GM10266 (cell line): ENCODE results near the gene NACC2.

Experiments
- DNase-seq: peaks from one replicate; pipeline ENCODE4 v3.0.0; 2012; ENCODE audit errors: extremely low spot score
- TF ChIP-seq, protein P1 (sequence below): IDR thresholded peaks from 2 replicates; pipeline ENCODE4 v1.5.1; 2012; ENCODE audit warnings: mild to moderate bottlenecking, low read depth; ENCODE audit not compliant: control insufficient read depth, insufficient read depth; ENCODE audit errors: missing control alignments

Gene NACC2

GRCh38 chr9:136016572-136017288 is 78.4 kb downstream of the NACC2 start:
- TF ChIP-seq, protein P1, sequence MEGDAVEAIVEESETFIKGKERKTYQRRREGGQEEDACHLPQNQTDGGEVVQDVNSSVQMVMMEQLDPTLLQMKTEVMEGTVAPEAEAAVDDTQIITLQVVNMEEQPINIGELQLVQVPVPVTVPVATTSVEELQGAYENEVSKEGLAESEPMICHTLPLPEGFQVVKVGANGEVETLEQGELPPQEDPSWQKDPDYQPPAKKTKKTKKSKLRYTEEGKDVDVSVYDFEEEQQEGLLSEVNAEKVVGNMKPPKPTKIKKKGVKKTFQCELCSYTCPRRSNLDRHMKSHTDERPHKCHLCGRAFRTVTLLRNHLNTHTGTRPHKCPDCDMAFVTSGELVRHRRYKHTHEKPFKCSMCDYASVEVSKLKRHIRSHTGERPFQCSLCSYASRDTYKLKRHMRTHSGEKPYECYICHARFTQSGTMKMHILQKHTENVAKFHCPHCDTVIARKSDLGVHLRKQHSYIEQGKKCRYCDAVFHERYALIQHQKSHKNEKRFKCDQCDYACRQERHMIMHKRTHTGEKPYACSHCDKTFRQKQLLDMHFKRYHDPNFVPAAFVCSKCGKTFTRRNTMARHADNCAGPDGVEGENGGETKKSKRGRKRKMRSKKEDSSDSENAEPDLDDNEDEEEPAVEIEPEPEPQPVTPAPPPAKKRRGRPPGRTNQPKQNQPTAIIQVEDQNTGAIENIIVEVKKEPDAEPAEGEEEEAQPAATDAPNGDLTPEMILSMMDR, result no peak
- no peak for DNase-seq

GRCh38 chr9:136015656-136016571 is 79.2 kb downstream of the NACC2 start:
- no peak for DNase-seq
- TF ChIP-seq, protein P1, result no peak

GRCh38 chr9:136014924-136015633 is 80.0 kb downstream of the NACC2 start:
- TF ChIP-seq, protein P1, result no peak

DNA sequence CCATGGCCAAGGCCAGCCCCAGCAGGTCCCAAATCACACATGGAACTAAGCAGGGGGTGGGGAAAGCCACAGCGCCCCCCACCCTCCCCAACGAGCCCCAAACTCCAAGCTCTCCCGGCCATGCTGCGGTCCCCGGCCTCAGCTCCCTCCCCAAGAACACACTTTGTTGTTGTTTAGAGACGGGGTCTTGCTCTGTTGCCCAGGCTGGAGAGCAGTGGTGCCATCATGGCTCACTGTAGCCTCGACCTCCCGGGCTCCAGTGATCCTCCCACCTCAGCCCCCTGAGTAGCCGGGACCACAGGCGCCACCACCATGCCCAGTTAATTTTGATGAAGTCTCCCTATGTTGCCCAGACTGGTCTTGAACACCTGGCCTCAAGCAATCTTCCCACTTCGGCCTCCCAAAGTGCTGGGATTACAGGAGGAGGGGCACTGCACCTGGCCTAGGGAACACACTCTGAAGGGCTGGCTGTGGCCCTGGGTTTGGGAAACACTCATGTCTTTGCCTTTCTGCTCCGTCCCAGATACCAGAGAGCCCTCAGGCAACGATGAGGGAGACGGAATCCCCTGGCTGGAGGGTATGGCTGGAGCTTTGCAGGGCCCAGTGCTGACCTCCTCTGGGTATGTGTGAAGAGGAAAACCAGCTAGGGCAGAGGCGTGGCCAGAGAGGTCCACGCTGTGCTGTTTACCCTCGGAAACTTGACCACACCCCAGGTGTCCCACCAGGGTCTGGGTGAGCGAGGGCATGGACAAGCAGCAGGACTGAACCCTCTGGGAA is 80.8 kb downstream of the NACC2 start:
- DNase-seq, result no peak
- TF ChIP-seq, protein P1, result no peak

More at GRCh38 chr9:136014924-136015633, 80.0 kb downstream of the NACC2 start:
- DNase-seq, result no peak

- DNase-seq, result no peak
- TF ChIP-seq, protein P1, result no peak
Measured at GRCh38 chr9:136013524-136014034, 81.5 kb downstream of the NACC2 start.

GRCh38 chr9:136013116-136013515 is 82.0 kb downstream of the NACC2 start:
- DNase-seq, result no peak
- TF ChIP-seq, protein P1, result no peak
